GM19395 (cell line): ENCODE results near the gene PLCB4.
"Not testable (repeated sequence)": the region's sequence is repeated elsewhere in the genome, so short reads cannot be mapped to it uniquely, and the experiment has no call there.

Source experiments
- ATAC-seq: cut with Tn5 transposase; IDR thresholded peaks from one replicate; pipeline ENCODE4 v1.9.1; 2021; ENCODE audit warnings: mild to moderate bottlenecking, moderate library complexity; ENCODE audit not compliant: unreplicated experiment

PLCB4 gene

DNA sequence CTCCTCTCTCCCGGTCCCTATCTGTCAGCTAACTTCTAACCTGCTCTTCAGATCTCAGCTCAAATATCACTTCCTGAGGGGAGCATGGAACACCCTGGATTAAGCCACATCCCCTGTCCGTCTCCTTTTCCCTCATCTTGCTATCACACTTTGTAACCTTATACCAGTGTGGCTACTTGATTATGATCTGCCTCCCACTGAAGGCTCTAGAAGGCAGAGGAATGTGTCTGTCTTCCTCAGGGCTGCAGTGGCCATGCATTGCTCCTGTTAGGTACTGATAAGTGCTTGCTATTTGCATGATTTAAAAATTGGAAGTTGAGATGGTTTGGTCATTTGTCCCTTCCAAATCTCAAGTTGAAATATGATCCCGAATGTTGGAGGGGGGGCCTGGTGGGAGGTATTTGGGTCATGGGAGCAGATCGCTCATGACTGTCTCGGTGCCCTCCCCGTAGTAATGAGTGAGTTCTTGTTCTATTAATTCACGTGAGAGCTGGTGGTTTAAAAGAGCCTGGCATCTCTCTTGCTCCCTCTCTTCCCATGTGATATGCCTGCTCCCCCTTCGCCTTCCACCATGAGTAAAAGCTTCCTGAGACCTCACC, 71.4 kb downstream of the PLCB4 start:
- ATAC-seq: no peak

DNA sequence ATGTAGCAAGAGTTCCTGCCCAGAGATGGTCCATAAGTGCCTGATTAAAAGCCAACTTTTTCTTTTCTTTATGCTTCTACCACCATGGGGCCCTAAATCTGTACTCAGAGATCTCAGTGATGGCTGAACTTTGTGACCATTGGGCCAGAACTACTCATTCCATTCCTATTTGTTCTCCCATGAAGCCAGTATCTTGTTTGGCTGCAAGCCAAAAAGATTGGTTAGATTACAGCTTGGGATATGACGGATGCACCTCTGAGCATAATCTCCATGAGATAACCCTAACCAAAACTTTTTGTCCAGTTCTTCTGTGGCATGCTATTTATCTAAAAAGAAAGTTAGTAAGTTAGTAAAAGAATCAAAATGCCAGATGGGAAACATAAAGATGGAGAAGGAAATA, 72.2 kb downstream of the PLCB4 start:
- ATAC-seq: no peak

DNA sequence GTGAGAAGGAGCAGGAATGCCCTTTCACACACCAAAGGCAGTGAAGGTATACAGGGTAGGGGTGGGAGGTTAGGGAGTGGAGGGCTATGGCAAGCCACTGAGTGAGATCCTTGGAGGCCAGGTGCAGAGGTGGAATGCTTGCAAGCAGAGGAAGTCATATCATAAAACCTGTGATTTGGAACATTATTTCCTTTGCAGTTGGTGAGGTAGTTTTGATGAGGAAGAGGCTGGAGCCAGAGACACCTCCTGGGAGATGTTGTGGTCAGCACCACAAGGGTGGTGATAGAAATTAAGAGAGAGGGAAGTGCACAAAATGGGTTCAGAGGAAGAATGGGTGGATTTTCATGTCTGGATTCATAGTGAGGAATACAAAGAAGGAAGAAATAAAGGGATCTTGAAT, 73.0 kb downstream of the PLCB4 start:
- no peak for ATAC-seq

DNA sequence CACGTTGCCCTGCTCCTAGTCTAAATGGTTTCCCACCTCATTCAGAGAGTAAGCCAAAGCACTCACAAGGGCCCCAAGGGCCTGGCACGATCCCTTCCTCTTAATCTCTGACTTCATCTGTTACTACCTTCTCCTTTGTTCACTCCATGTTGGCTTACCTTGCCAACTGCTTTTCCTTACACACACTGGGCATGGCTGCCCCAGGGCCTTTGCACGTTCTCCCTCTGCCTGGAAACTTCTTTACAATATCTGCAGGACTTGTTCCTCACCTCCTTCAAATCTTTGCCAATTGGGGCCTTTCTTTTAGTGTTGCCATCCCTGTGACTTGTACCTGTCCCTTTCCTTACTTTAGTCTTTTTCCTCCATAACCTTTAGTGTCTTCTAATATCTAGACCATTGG, 73.9 kb downstream of the PLCB4 start:
- no peak for ATAC-seq

DNA sequence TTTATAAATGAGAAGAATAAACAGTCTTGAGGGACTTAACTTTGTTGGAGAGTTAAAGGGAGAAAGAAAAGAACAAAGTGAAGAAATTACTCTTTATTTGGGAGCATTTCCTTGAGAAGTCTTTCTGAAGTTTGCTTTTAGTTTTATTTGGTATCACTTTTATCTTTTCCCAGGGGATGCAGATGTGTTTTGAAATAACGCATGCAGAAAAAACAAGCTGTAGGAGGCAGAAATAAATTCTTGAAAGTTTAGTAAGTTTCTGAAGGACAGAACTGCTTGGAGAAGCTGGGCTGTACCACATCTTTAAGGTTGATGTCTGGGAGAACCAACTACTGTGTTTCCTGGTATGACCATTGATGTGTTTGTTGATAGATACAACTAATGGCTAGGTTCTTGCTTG, 75.0 kb downstream of the PLCB4 start:
- no peak for ATAC-seq

DNA sequence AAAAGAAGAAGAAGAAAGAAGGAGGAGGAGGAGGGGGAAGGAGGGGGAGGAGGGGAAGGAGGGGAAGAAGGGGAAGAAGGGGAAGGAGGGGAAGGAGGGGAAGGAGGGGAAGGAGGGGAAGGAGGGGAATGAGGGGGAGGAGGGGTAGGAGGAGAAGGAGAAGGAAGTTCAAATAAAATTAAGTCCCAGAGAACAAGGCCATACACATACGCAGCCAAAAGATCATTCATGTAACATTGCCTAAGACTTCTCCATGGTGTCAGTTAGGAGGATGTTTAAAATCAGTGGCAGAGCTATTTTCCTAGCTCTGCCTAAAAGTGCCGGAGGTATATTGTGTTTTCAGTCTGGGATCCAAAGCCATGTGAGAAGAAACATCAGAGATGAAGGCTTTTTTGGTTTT, 75.8 kb downstream of the PLCB4 start:
- no peak for ATAC-seq

DNA sequence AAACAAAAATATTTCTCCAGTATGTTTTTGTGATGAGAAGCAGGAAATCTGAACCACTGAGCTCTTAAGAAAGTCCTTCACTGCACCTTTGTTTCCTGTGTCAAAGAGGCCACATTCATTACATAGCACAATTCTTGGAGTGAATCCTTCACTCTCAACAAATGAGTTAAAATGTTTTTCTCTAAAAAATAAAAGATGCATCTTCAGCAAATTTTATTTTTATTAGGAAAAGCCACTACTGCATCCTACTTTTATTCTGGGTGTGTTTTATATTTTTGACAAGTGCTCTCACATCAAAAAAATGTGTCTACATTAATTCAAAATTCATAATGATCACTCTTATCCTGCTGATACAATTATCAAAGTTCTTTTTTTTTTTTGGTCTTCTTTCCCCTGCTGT, 76.3 kb downstream of the PLCB4 start:
- ATAC-seq: no peak

DNA sequence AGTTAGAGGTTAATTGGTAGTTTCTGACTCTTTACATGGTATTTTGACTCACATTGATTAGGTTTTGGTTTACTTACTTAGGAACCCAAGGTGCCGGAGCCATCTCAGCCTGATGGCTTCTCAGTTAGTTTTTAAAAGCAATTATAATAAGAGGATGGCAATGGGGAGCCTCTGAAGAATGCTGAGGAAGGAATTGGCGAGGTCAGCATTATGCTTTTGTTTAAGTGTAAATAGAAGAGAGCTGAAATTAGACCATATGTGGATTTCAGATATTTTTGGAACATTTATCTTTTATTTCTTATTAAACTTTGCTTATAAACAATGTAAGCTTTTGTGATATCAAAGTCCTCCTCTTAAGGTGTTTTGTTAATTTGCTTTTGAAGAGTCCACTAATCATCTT, 77.8 kb downstream of the PLCB4 start:
- ATAC-seq: no peak

DNA sequence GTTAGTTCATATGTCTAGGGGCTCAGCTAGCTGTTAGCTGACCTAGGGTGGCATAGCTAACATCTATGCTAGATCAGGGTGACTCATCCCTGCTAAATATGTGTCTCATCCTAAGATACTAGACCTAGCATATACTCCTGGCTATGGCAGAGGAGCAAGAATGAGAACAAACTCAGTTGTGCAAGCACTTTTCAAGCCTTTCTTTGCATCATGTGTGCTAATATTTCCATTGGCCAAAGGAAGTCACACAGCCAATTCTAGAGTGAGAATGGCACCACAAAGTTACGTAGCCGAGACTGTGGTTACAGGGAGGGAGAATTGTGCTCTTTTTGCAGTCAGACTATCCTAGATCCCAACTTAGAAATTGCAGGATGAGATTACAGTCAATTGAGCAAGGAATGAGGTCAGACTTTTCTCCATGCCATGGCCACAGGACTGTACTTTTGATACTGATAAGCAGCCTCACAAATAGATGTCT, 78.7 kb downstream of the PLCB4 start:
- no peak for ATAC-seq

DNA sequence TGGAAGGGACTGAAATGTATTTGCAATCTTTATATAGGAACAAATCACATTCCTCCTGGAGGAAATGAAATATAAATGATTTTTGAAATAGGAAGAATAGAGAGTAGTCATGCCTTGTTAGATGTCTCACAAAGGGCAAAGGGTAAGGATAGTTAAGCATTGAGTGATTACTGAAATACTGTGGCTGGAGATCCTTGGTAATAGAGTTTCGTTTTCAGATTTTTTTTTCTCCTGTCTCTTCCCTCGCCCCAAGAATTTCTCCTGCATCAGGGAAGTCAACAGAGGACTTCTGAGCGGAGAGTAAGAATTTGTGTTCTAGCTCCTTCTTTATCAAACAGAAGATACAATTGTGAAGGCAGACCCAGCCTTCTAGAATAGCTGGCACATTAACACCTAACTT, 79.4 kb downstream of the PLCB4 start:
- no peak for ATAC-seq

DNA sequence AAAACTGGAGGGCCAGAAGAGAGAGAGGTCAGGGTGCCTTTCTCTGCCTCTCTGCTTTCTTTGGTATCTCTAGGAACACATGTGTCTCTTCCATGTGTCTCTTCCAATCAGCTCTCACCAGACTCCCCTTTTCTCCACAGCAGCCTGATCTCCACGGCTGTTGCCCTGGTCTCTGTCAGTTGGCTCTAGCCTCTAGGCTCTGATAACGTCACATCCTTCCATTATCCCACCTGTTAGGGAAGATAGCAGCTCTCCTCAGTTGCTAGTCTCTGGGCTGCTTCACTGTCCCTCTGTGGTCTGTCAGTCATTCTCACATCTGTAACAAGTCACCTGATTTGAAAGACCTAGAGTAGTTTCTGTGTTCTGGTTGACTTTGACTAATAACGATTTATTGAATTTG, 80.2 kb downstream of the PLCB4 start:
- ATAC-seq: no peak

DNA sequence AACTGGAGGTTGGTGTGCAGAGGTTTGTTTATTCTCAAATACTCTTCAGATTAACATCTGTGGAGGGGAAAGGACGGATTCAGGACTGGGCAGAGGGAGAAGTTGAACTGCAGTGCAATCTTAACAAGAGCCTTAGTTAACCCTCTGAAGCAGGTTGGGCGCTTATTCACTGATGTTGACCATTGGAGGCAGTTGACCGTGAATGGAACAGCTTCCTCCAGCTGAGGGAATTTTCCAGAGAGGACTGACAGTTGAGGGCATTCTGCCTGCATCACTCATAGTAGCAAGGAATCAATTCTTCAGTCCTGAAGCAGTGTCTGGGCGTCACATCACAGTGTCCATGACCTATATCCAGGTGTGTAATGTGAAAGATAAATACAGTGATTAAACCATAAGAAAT, 80.9 kb downstream of the PLCB4 start:
- ATAC-seq: no peak

DNA sequence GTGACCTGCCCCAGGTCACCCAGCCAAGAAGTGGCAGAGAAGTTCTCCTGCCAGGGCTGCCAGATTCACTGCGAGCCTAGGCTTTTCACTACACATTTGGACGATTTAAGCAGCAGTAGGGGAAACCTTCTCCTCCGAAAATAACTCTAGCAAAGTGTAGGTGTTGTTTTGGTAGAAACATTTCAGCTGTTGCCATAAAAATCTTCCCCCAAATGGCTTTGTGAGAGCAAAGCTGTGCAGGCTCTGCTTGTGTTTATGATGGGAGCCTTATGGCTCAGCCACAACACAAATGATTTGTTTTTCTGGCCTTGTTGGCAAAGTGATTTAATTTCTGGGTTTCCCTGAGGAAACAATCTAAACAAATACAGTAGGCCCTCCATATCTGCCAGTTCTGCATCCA, 81.8 kb downstream of the PLCB4 start:
- no peak for ATAC-seq

DNA sequence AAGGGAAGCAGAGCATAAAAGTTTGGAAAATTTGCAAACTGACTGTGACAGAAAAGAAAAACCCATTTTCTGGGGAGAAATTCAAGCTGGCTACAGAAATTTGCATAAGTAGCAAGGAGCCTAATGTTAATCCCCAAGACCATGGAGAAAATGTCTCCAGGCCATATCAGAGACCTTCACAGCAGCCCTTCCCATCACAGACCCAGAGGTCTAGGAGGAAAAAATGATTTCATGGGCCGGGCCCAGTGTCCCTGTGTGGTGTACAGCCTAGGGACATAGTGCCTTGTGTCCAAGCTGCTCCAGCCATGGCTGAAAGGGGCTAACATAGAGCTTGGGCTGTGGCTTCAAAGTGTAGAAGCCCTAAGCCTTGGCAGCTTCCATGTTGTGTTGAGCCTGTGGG, 83.3 kb downstream of the PLCB4 start:
- not testable (repeated sequence) for ATAC-seq

DNA sequence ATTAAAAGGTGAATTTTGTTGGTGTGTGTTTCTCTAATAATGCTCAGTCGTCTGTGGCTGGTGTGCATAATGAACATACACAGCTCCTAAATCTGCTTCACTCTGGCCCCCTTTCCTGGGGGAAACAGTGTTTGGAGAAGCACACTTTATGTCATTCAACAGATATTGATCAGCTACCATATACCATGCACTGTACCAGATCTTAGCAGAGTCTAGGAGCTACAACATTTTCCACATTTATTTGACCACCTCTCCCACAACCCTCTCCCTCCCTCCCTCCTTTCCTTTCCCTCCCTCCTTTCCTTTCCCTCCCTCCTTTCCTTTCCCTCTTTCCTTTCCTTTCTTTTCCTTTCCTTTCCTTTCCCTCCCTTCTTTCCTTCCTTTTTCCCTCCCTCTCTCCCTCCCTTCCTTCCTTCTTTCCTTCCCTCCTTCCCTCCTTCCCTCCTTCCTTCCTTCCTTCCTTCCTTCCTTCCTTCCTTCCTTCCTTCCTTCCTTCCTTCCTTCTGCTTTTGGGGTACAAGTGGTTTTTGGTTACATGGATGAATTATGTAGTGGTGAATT, 85.7 kb downstream of the PLCB4 start:
- no peak for ATAC-seq

DNA sequence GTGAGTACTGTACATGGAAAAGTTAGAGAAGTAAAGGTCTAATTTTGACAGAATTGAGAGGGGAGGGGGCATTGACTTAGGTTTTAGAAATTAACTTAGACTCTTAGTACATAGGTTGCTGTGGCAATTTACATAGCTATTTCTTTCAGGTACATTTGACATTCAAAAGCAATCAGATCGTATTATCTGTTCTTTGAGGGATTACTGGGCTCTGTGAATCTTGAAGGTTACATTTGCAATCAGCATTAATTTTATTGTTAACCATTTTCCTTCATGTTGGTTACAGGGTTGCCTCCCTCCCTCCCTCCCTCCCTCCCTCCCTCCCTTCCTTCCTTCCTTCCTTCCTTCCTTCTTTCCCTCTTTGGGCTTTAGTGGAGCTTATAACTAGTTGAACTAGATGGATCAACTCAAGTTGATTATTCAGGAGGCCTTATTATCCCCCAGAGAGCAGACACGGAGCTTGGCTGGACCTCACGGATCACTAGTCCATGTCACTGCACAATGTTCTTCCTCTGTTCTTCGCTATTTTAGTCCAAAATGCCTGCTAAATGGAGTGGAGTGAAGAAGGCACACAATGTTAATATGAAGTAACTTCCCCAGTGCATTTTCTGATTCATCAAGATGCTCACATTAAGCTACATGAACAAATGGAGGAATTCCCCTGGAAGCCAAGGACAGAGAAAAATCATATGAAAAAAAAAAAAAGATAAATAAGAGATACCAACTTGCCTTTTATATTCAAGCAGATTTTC, 87.8 kb downstream of the PLCB4 start:
- no peak for ATAC-seq

DNA sequence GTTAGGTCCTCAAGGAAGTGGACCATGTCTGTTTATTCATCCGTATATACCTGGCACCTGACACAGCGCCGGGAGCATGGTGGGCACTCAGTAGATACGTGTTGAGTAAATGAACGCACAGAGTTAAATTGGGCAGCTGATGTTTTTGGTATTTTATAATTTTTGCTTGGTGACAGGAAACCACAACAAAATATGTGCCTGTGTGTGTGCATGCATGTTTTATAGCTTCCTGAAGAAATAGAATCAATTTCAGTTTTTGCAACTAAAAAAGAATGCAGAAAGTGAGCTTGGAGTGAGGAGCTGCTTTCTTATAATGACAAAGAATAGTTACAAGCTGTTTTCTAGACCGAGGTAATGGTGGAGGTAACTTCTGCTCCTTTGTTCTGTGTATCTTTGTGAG, 91.4 kb downstream of the PLCB4 start:
- ATAC-seq: no peak

DNA sequence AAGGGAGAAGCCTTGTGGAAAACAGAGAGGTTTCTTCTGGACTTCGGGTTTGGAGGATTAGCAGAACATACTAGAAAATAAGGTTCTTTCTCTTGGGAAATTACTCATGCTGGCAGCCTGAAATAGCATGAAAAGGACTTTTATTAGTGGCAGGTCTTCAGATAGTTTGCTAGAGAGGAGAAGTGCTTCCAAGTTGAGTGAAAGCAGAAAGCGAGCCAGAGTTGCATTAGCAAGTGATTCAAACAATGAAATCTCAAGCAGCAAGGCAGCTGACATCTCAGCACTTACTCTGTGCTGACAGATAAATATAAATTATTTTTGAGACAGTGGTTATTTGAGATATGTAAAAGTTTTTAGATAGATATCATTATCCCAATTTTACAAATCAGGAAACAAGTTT, 91.9 kb downstream of the PLCB4 start:
- ATAC-seq: no peak

DNA sequence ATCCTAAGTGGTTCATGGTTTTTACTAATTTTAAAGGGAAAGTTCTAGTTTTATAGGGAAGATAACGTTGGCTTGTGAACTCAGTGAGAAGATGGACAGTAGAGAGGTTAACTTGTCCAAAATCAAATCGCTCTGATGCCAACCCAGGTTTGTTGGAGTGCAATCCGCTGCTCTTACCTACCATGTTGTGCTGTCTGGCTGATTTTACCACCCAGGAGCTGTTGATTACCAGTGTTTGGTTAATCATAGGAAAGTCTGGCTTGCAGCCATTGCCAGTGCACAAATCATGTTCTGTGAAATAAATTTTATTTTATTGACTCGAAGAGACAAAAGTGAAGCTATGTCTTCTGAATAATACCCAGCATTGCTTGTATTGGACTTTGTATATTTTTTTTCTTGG, 92.4 kb downstream of the PLCB4 start:
- ATAC-seq: no peak

DNA sequence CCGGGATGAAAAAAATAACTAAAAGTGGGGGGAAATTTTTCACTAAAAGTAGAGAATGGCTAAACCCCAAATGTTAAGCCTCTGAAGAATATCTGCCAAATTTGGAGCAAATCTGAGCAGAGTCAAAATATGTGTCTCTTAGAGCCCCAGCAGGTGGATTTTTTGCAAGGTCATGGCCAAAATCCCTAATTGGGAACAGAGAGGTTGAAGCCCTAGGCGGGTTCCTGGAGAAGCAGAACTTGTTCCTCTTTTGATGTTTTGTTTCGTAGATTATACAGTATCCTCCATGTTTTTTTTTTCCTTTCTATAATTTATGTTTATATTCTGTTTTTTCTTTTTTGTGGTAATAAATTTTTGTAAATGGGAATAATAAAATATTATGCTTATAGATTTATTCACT, 94.4 kb downstream of the PLCB4 start:
- no peak for ATAC-seq

DNA sequence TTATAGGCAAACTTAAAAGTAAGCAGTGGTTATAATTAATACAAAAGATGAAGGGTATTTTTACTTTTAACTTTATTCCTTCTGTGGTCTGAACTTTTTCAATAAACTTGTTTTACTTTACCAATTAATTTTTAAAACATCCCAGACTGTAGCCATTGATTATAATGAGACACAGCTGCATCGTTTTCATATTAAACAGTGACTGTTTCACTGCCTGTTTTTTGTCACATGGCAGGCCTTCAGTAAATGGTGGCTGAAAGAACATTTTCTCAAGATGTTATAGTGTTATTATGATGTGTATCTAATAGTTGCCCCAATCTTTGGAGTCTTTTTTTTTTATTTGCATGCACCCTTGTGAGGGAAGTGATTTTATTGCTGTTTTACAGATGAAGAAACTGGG, 95.1 kb downstream of the PLCB4 start:
- no peak for ATAC-seq

DNA sequence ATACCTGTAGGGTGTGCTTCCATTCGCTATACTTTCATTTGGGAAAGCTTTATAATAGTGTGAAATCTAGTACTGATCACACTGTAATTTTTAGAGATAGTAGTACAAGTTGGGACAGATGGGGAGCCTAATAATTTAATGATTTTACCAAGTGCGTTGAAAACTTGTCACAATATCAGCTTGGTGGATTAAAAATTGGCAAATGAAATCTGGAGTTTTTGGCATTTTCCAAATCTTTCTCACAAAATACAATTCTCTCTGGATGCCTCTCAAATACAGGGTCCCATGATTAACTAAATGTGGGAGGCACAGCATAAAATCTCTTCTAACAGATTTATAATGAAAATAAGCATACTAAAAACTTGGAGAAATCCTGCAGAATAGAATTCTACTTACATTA, 96.4 kb downstream of the PLCB4 start:
- no peak for ATAC-seq
